HG03196 (cell line): ENCODE measurements around the gene SPDYA.

Experiments
- ATAC-seq: cut with Tn5 transposase; IDR thresholded peaks from one replicate; pipeline ENCODE4 v1.9.1; 2021; ENCODE audit not compliant: unreplicated experiment

The SPDYA gene

GRCh38 chr2:28824207-28824606, 13.6 kb downstream of the SPDYA start:
- ATAC-seq, result no peak

- no peak for ATAC-seq
Measured at GRCh38 chr2:28824870-28825269, 14.2 kb downstream of the SPDYA start.

DNA sequence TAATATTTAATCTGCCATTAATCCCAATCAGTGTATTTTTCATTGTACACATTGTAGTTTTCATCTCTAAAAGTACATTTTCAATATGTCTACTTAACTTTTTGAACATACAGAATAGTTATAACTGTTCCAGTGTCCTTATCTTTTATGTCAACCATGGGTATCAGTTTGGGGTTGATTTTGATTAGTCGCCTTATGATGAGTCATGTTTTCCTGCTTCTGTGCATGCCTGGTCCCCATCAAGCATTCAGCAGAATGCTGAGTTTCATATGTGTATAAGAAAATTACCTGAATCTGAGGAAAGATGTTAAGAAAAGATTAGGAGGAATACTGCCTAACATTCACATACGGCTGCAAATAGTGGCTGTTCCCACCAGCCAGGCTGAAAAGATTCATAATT, 17.7 kb downstream of the SPDYA start:
- ATAC-seq, result no peak

DNA sequence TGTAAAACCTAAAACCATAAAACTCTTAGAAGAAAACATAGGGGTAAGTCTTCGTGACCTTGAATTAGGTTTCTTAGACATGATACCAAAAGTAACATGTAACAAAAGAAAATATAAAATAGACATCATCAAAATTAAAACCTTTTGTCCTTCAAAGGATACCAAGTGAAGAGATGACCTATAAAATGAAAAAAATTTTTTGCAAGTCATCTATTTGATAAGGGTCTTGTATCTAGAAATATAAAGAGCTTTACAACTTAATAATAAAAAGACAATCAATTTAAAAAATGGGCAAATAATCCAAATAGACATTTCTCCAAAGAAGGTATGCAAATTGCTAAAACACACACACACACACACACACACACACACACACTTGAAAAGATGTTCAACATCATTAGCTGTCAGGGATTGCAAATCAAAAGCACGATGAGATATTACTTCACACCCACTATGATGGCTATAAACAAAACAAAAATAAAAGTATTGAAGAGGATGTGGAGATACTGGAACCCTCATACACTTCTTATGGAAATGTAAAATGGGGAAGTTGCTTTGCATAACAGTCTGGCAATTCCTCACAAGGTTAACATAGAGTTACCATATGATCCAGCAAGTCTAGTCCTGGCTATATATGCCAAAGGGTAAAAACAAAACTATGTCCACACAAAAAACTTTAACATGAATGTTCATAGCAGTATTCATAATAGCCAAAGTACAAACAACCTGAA, 23.3 kb downstream of the SPDYA start:
- no peak for ATAC-seq

DNA sequence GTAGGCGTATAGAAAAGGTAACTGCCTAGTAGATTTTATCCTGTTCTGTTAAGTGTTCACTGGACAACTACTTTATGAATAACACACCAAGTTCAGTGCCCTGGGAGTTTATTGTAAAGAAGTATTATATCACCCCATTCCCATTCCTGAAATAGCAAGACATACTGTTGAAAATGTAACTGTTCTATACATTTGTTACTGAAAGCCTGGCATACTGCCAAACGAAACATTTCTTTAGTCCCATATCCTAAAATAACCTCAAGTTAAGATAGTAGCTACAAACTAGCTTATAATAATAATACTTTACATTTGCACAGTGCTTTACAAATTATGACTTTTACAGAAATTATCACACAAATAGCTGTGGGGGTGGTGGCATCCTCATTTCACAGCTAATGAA, 25.1 kb downstream of the SPDYA start:
- ATAC-seq, result no peak

- ATAC-seq, result no peak
Measured at GRCh38 chr2:28838971-28839370, 28.3 kb downstream of the SPDYA start.

DNA sequence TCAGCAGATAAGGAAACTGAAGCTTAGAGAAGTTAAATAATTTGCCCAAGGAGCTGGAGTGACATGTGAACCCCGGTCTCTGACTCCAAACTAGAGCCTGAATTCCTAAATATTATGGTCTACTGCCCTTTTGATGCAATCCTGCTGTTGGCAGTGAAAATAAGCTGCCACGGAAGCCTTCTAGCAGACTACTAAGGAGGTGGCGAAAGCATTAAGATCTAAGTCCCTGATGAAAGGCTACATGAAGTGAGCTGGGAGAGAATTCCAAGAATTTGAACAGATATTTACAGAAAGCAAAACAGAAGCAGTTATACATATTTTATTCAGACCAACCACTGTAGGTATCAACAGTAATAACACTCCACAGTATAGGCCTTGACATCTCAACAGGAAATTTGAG, 31.4 kb downstream of the SPDYA start:
- no peak for ATAC-seq

DNA sequence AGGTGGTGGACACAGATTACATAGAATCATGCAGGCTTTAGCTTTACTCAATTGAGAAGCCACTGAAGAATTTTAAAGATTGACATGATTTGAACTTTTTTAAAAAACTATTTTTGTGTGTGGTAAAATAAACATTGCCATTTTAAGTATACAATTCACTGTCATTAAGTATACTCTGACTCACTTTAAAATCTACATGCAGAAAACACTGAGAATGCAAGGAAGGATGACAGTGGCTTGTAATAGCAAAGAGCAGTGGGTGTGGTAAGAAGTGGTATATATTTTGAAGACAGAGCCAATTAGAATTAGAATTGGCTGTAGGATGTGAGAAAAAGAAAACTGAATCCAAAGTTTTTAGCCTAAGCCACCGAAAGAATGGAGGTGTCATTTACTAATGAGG, 44.6 kb downstream of the SPDYA start:
- ATAC-seq, result no peak

- ATAC-seq, result no peak
Measured at GRCh38 chr2:28855977-28856376, 45.3 kb downstream of the SPDYA start.

- ATAC-seq, result no peak
Measured at GRCh38 chr2:28868611-28869010, 58.0 kb downstream of the SPDYA start.

- ATAC-seq, result peak; percentile 32
Measured at GRCh38 chr2:28869494-28870145, 59.0 kb downstream of the SPDYA start.

DNA sequence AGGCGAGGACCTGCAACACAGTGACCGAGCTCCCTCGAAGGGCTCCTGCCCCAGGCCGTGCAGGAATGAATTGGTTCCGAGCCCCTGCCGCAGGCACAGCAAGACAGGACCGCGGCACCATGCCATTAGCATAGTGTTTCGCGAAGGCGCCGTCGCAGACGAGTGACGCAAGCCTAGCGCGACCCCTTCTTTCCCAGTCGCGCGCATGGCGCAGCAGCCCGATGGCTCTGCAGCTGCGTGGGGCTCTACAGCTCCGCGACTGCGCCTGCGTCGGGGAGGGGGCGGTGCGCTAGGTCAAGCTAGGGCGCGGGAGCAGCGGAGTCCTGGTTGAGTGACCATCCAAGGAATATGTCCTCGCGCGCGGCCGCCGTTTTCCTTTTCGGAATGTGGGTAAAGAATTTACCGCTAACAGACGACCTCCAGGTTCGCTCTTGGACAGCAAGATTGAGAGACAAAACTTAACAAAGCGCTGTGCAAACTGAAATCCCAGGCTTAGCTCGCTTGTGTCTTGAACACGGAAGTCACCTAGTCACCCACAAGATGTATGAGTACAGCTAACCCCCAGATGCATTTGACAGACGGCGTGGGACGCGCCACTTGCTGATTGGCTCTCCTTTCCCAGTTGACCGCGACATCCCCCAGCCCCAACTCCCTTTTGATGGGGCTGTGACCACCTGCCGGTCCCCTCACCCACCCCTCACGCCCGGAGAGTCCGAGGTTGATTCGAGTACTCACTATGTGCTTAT, 59.7 kb downstream of the SPDYA start, which contains the start of gene TRMT61B:
Gene TRMT61B (minus strand): TSS at position 164 of the 746 bp plus-strand sequence. CDS start 32 bp downstream, at position 132.
- ATAC-seq, result peak; percentile 93

- no peak for ATAC-seq
Measured at GRCh38 chr2:28871620-28872019, 61.0 kb downstream of the SPDYA start.

DNA sequence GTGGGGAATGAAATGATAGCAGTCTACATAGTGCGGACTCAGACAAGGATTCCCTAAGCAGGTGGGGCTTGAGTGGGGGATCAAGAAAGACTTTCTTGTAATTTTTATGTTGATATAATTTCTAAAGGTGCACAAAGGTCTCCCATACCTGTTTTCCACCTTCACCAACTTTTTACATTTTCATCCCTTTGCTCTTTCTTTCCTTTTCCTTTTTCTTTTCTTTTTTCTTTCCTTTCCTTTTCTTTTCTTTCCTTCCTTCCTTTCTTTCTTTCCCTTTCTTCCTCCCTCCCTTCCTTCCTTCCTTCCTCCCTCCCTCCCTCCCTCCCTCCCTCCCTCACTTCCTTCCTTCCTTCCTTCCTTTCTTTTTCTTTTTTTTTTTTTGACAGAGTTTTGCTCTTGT, 69.6 kb downstream of the SPDYA start:
- no peak for ATAC-seq

- no peak for ATAC-seq
Measured at GRCh38 chr2:28893488-28893887, 82.9 kb downstream of the SPDYA start.

DNA sequence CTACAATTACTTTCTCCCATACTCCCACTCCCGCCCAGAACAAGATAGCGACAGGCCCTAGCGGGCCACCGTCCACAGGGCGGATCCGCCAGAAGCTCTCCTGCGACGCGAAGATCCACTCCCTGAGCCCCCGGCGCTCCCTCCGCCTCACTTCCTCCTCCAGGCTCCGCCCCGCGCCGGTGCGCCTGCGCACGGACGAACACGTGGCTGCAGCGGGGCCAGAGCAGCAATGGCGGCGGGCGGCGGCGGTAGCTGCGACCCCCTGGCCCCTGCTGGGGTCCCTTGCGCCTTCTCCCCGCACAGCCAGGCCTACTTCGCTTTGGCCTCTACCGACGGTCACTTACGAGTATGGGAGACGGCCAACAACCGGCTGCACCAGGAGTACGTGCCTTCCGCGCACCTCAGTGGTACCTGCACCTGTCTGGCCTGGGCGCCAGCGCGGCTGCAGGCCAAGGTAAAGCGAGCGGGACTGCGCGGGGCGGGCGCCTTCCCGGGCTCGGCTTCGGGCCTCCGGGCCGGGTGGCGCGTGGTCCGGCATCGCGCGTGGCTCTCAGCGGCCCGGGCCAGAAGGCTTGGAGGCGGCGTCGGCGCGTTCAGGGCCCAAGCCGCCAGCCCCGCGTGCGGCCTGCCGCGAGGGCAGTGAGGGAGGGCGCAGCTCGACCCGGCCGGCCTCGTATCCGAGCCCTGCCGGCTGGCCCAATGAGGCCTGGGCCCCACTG, 84.0 kb downstream of the SPDYA start, which contains the start of gene WDR43:
Gene WDR43 (plus strand): TSS at position 198 of the 719 bp plus-strand sequence. CDS start 32 bp downstream, at position 230.
- ATAC-seq, result peak; percentile 88

- peak; percentile 21 for ATAC-seq
Measured at GRCh38 chr2:28895189-28895893, 84.7 kb downstream of the SPDYA start.

DNA sequence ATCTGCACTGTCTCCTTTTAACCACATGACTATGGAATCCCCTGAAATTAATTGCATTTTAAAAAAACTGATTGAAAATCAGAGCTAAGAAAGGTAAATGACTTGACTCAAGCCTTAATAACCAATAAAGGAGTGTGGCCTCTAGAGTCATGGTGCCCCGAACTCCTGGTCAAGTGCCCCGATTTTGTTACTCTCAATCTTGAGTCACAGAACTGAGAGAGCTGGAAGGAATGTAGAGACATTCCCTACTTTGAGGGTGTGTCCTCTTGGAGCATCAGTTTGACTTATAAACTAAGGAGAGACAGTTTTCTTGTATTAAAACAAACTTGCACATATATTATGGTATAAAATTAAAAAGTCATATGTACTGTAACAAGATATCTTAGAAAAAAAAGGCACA, 86.3 kb downstream of the SPDYA start:
- ATAC-seq, result no peak

DNA sequence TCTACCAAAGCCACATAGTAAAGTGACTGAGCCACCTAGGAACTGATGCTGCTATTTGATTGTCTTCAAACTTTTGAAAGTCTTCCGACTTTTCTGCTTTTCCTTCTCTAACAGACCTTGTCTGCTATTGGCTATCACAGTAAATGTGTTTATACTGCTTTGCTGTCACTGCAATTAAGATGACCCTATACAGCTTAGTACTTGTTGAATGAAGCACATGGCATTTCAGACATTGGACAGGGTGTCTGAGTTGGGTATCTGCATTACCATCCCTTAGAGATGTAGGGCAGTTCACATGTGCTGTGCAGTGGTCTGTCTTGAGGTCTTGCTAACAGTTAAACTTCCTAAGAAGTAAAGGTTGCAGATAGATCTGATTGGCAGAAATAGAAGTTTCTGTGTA, 87.4 kb downstream of the SPDYA start:
- ATAC-seq, result no peak
